HCT116 (cell line): ENCODE data around the gene ZNF648. TPM values are rescaled to one million over a fixed set of nuclear protein-coding genes. Genes with fewer than 3 reads are reported as not detected.
"Not testable (repeated sequence)": the region's sequence is repeated elsewhere in the genome, so short reads cannot be mapped to it uniquely, and the experiment has no call there.

ENCODE experiments used
- ATAC-seq: fragments of 200-7000 bp; cut with Tn5 transposase; 2 replicates; pipeline ENCODE4 v1.9.1; 2020; ENCODE audit warnings: mild to moderate bottlenecking, moderate library complexity
- BruUV-seq: library from RNA; stranded (reverse); fragments of 400-500 nt; replicated peaks from 2 replicates; lab custom pipeline; 2021; lab: Mats Ljungman, UMichigan
- CTCF ChIA-PET: fragments of 300-600 bp; sonication (Branson Sonifier 250); formaldehyde crosslinking; loops from one replicate; lab custom pipeline; 2021; ENCODE audit warnings: antibody characterized with exemption; lab: Charles Lee
- POLR2A ChIA-PET: fragments of 300-600, 350-600 bp; sonication (Branson Sonifier 250); formaldehyde crosslinking; loops from one replicate; lab custom pipeline; 2021; ENCODE audit warnings: antibody characterized with exemption; lab: Charles Lee
- RAD21 ChIA-PET, 2 experiments: fragments of 300-600 bp; sonication (Branson Sonifier 250); formaldehyde crosslinking; loops; one replicate each; lab custom pipeline; 2023; ENCODE audit warnings: low total read pairs in 2 of 2; ENCODE audit not compliant: uncharacterized antibody in 2 of 2, unreplicated experiment in 2 of 2, low non-redundant PET in 1 of 2; lab: Charles Lee
- DNase-seq: peaks from one replicate; pipeline ENCODE4 v3.0.0-alpha.2; 2010; ENCODE audit warnings: low read depth, low spot score
- H2AFZ ChIP-seq: fragments of 200-600 bp; shearing (Covaris generic), sonication (generic); 2 replicates; pipeline ENCODE4 v1.6.1; 2017; ENCODE audit warnings: low read depth, mixed run types, mixed read lengths, antibody characterized with exemption, low read length; ENCODE audit not compliant: poor library complexity, severe bottlenecking
- H3K27ac ChIP-seq: 2 replicates; pipeline ENCODE4 v1.5.1; 2012; ENCODE audit warnings: low read depth, low read length
- H3K27me3 ChIP-seq: fragments of 200-600 bp; sonication (generic); 2 replicates; pipeline ENCODE4 v1.6.1; 2016; ENCODE audit warnings: mixed run types, low read length, mixed read lengths; ENCODE audit not compliant: insufficient read depth
- H3K36me3 ChIP-seq, 2 experiments: fragments of 200-500 bp in 1 of 2; fragments of 200-600 bp in 1 of 2; sonication (Bioruptor generic) in 1 of 2; sonication (generic) in 1 of 2; 2 replicates each; pipeline versions ENCODE4 v1.5.1 to v1.6.1; 2014 to 2016; ENCODE audit warnings: low read length in 2 of 2, inconsistent platforms in 1 of 2, mixed read lengths in 1 of 2, mixed run types in 1 of 2; ENCODE audit not compliant: insufficient read depth in 2 of 2, control insufficient read depth in 1 of 2
- H3K4me1 ChIP-seq, 2 experiments: fragments of 200-600 bp in 1 of 2; sonication (generic) in 1 of 2; 2 replicates each; pipeline versions ENCODE4 v1.5.1 to v1.6.1; 2012 to 2017; ENCODE audit warnings: low read length in 2 of 2, inconsistent platforms in 1 of 2, mild to moderate bottlenecking in 1 of 2, mixed read lengths in 1 of 2, mixed run types in 1 of 2, moderate library complexity in 1 of 2; ENCODE audit not compliant: insufficient read depth in 2 of 2, control insufficient read depth in 1 of 2
- H3K4me2 ChIP-seq: fragments of 200-600 bp; sonication (generic); 2 replicates; pipeline ENCODE4 v1.6.1; 2017; ENCODE audit warnings: mixed run types, low read length, mixed read lengths
- H3K4me3 ChIP-seq, 2 experiments: fragments of 200-600 bp in 1 of 2; sonication (generic) in 1 of 2; replicated peaks in 1 of 2; 2 replicates each; pipeline ENCODE4 v1.5.1; 2011 to 2016; ENCODE audit warnings: low read length in 2 of 2, control low read depth in 1 of 2, low read depth in 1 of 2, mild to moderate bottlenecking in 1 of 2, mixed read lengths in 1 of 2, mixed run types in 1 of 2
- H3K79me2 ChIP-seq: fragments of 200-600 bp; sonication (generic); 2 replicates; pipeline ENCODE4 v1.6.1; 2017; ENCODE audit warnings: mild to moderate bottlenecking, mixed run types, low read length, moderate library complexity, mixed read lengths; ENCODE audit not compliant: insufficient read depth
- H3K9ac ChIP-seq: fragments of 200-600 bp; sonication (generic); 2 replicates; pipeline ENCODE4 v1.6.1; 2016; ENCODE audit warnings: low read length, mixed read lengths
- H3K9me2 ChIP-seq: fragments of 200-600 bp; sonication (generic), shearing (Covaris generic); 2 replicates; pipeline ENCODE4 v1.6.1; 2017; ENCODE audit warnings: mixed run types, mild to moderate bottlenecking, moderate library complexity; ENCODE audit not compliant: insufficient read depth
- H3K9me3 ChIP-seq, 2 experiments: fragments of 200-500 bp in 1 of 2; fragments of 200-600 bp in 1 of 2; sonication (Bioruptor generic) in 1 of 2; sonication (generic) in 1 of 2; 2 replicates each; pipeline ENCODE4 v1.6.1; 2014 to 2017; ENCODE audit warnings: low read length in 2 of 2, mixed read lengths in 2 of 2, inconsistent platforms in 1 of 2, low read depth in 1 of 2, mild to moderate bottlenecking in 1 of 2, mixed run types in 1 of 2, moderate library complexity in 1 of 2; ENCODE audit not compliant: control insufficient read depth in 1 of 2, insufficient read depth in 1 of 2
- H4K20me1 ChIP-seq: fragments of 200-600 bp; sonication (generic), shearing (Covaris generic); 2 replicates; pipeline ENCODE4 v1.6.1; 2017; ENCODE audit warnings: mixed run types, mild to moderate bottlenecking, moderate library complexity; ENCODE audit not compliant: insufficient read depth
- ATF3 ChIP-seq: IDR thresholded peaks from 2 replicates; pipeline ENCODE4 v1.6.1; 2012
- CBX3 ChIP-seq: IDR thresholded peaks from 2 replicates; pipeline ENCODE4 v1.6.1; 2012; ENCODE audit warnings: low read depth
- ELF1 ChIP-seq: IDR thresholded peaks from 2 replicates; pipeline ENCODE4 v1.6.1; 2012; ENCODE audit warnings: low read depth, borderline replicate concordance
- FOSL1 ChIP-seq: IDR thresholded peaks from 2 replicates; pipeline ENCODE4 v1.6.1; 2012; ENCODE audit warnings: low read depth
- SIN3A ChIP-seq: IDR thresholded peaks from 2 replicates; pipeline ENCODE4 v1.6.1; 2012; ENCODE audit warnings: low read depth
- SRF ChIP-seq: IDR thresholded peaks from 2 replicates; pipeline ENCODE4 v1.6.1; 2012; ENCODE audit warnings: low read depth
- ZFX ChIP-seq: fragments of 450-650 bp; IDR thresholded peaks from 2 replicates; pipeline ENCODE4 v1.6.1; 2017
- intact Hi-C: fragments of 100-400 bp; cut with micrococcal nuclease; formaldehyde crosslinking; loops from 2 replicates; pipeline ENCODE4 v1.10.0; 2022
- total RNA-seq: library from RNA; stranded (reverse); gene quantifications from one replicate; pipeline ENCODE4 v1.2.1, GENCODE V29; 2021; ENCODE audit not compliant: unreplicated experiment

The ZNF648 gene
- total RNA-seq, 1 experiment from 2014 or later: 0.57 TPM

GRCh38 chr1:182095946-182096345, 34.4 kb upstream of the ZNF648 start:
- no peaks in the 10 kb centered on the region for H3K79me2 ChIP-seq
- no peaks in the 10 kb centered on the region for H3K36me3 ChIP-seq
- no TSS peak for BruUV-seq
- ChIA-PET RAD21 (no interaction called here), CTCF (interaction anchor here (2.0 kb wide), 1 partner anchor 690 kb away, joined by 4 read pairs; no protein-coding TSS in a partner anchor), POLR2A (no interaction called here)
- no peak overlapping the region for H3K4me2 ChIP-seq
- ATAC-seq (no peak), DNase-seq (no peak)
- intact Hi-C loops: no loop called here
- peaks cover 2 to 6% of the 10 kb centered on the region in 2 experiments for H3K4me1 ChIP-seq
- no peaks in the 10 kb centered on the region for H4K20me1 ChIP-seq
- H3K4me3 ChIP-seq: no peak overlapping the region
- H2AFZ ChIP-seq: no peak overlapping the region
- no peak overlapping the region for H3K9ac ChIP-seq
- TF ChIP-seq SIN3A (no peak), ZFX (no peak), CBX3 (no peak), ELF1 (no peak), ATF3 (no peak), SRF (no peak), FOSL1 (no peak)
- H3K9me3 ChIP-seq: no peaks in the 10 kb centered on the region
- H3K27me3 ChIP-seq: no peaks in the 10 kb centered on the region
- no peaks in the 10 kb centered on the region for H3K9me2 ChIP-seq
- H3K27ac ChIP-seq: no peak overlapping the region

- H4K20me1 ChIP-seq, H3K9ac ChIP-seq, ATAC-seq, H3K4me2 ChIP-seq, H2AFZ ChIP-seq, DNase-seq, RAD21 ChIA-PET, intact Hi-C loops, H3K9me2 ChIP-seq, H3K27ac ChIP-seq, H3K4me1 ChIP-seq, H3K4me3 ChIP-seq, H3K27me3 ChIP-seq, H3K79me2 ChIP-seq, H3K9me3 ChIP-seq, BruUV-seq, H3K36me3 ChIP-seq: not testable (repeated sequence)
- POLR2A ChIA-PET: interaction anchor here (0.7 kb wide), 1 partner anchor 13 kb away, joined by 3 read pairs; no protein-coding TSS in a partner anchor
- CTCF ChIA-PET: interaction anchor here (1.7 to 2.0 kb wide), 2 partner anchors 14 to 692 kb away, joined by 4 to 9 read pairs; no protein-coding TSS in a partner anchor
These were observed 33.0 kb upstream of the ZNF648 start for GRCh38 chr1:182094514-182095005.
